ENCODE results near the gene MACROD2.

The MACROD2 gene

GRCh38 chr20:14685183-14685582 is 689.9 kb downstream of the MACROD2 start:
- no peak for DNase-seq

- DNase-seq = no peak
Observed at GRCh38 chr20:14687313-14687712, 692.0 kb downstream of the MACROD2 start.

GRCh38 chr20:14688005-14688404 is 692.7 kb downstream of the MACROD2 start:
- DNase-seq = no peak

- no peak for DNase-seq
Observed at GRCh38 chr20:14691994-14692393, 696.7 kb downstream of the MACROD2 start.

GRCh38 chr20:14696478-14696877 is 701.2 kb downstream of the MACROD2 start:
- DNase-seq = no peak

- no peak for DNase-seq
Observed at GRCh38 chr20:14696937-14697336, 701.6 kb downstream of the MACROD2 start.

GRCh38 chr20:14698125-14698524 is 702.8 kb downstream of the MACROD2 start:
- DNase-seq = no peak

- DNase-seq = no peak
Observed at GRCh38 chr20:14698605-14699373, 703.5 kb downstream of the MACROD2 start.

- DNase-seq = no peak
Observed at GRCh38 chr20:14700639-14700960, 705.3 kb downstream of the MACROD2 start.

GRCh38 chr20:14701326-14701725 is 706.0 kb downstream of the MACROD2 start:
- no peak for DNase-seq

- no peak for DNase-seq
Observed at GRCh38 chr20:14706555-14706954, 711.2 kb downstream of the MACROD2 start.

- DNase-seq = no peak
Observed at GRCh38 chr20:14707026-14707680, 711.8 kb downstream of the MACROD2 start.

- no peak for DNase-seq
Observed at GRCh38 chr20:14707865-14708596, 712.7 kb downstream of the MACROD2 start.

- no peak for DNase-seq
Observed at GRCh38 chr20:14709439-14709838, 714.1 kb downstream of the MACROD2 start.

GRCh38 chr20:14710951-14711350 is 715.6 kb downstream of the MACROD2 start:
- no peak for DNase-seq

GRCh38 chr20:14711652-14712051 is 716.3 kb downstream of the MACROD2 start:
- DNase-seq = no peak

- no peak for DNase-seq
Observed at GRCh38 chr20:14712302-14712739, 717.0 kb downstream of the MACROD2 start.

GRCh38 chr20:14715400-14715799 is 720.1 kb downstream of the MACROD2 start:
- no peak for DNase-seq

- DNase-seq = no peak
Observed at GRCh38 chr20:14716351-14716801, 721.1 kb downstream of the MACROD2 start.

- DNase-seq = no peak
Observed at GRCh38 chr20:14717134-14717999, 722.1 kb downstream of the MACROD2 start.

- DNase-seq = no peak
Observed at GRCh38 chr20:14720251-14720650, 724.9 kb downstream of the MACROD2 start.

GRCh38 chr20:14721926-14722452 is 726.7 kb downstream of the MACROD2 start:
- DNase-seq = no peak

GRCh38 chr20:14723614-14724013 is 728.3 kb downstream of the MACROD2 start:
- no peak for DNase-seq
